OCI-LY1 (cell line): ENCODE measurements around the gene SLC38A8.

Experiments used
- CTCF ChIP-seq: fragments of 200-600 bp; sonication (generic), shearing (Covaris generic); IDR thresholded peaks from 2 replicates; pipeline ENCODE4 v1.5.1; 2017; ENCODE audit warnings: mild to moderate bottlenecking, antibody characterized with exemption, low read length, moderate library complexity, mixed read lengths
- EZH2 ChIP-seq: fragments of 200-600 bp; sonication (generic), shearing (Covaris generic); IDR thresholded peaks from 2 replicates; pipeline ENCODE4 v1.8.0; 2017; ENCODE audit warnings: borderline replicate concordance, mixed run types, mild to moderate bottlenecking, antibody characterized with exemption, low read length, moderate library complexity, mixed read lengths

- no peak for TF ChIP-seq CTCF
- TF ChIP-seq EZH2 = no peak
These were observed 6.3 kb upstream of the SLC38A8 start for GRCh38 chr16:84048871-84049270.
